RWPE2 (cell line): Measurements from ENCODE around the gene G6PD.
A peak's percentile ranks its signal among the peaks of the same experiment; 100 is the strongest.
"Not testable (repeated sequence)": the region's sequence is repeated elsewhere in the genome, so short reads cannot be mapped to it uniquely, and the experiment has no call there.

ENCODE experiments used
- ATAC-seq: fragments of 200-7000 bp; cut with Tn5 transposase; 3 replicates; pipeline ENCODE4 v1.9.1; 2021; ENCODE audit warnings: low read depth
- DNase-seq: peaks from one replicate; pipeline ENCODE4 v3.0.0-alpha.2; 2020; ENCODE audit warnings: low spot score
- H3K27ac ChIP-seq: fragments of 450-650 bp; 2 replicates; pipeline ENCODE4 v1.5.1; 2017; ENCODE audit warnings: mild to moderate bottlenecking; ENCODE audit not compliant: poor library complexity, severe bottlenecking
- H3K27me3 ChIP-seq: fragments of 250-450 bp; sonication (Bioruptor Pico); 2 replicates; pipeline ENCODE4 v1.5.1; 2021; ENCODE audit warnings: mild to moderate bottlenecking, moderate library complexity; ENCODE audit not compliant: insufficient read depth, poor library complexity, severe bottlenecking
- H3K36me3 ChIP-seq: fragments of 250-450 bp; sonication (Bioruptor Pico); 2 replicates; pipeline ENCODE4 v1.5.1; 2020; ENCODE audit warnings: low read depth, mild to moderate bottlenecking, moderate library complexity
- H3K4me1 ChIP-seq: fragments of 250-450 bp; sonication (Bioruptor Pico); 2 replicates; pipeline ENCODE4 v1.5.1; 2021; ENCODE audit warnings: mild to moderate bottlenecking, moderate library complexity; ENCODE audit not compliant: insufficient read depth, poor library complexity, severe bottlenecking
- H3K4me3 ChIP-seq: fragments of 250-450 bp; sonication (Bioruptor Pico); 2 replicates; pipeline ENCODE4 v1.5.1; 2021; ENCODE audit warnings: mild to moderate bottlenecking, moderate library complexity; ENCODE audit not compliant: severe bottlenecking
- H3K9me3 ChIP-seq: fragments of 250-450 bp; sonication (Bioruptor Pico); 2 replicates; pipeline ENCODE4 v1.5.1; 2021; ENCODE audit warnings: mild to moderate bottlenecking, moderate library complexity; ENCODE audit not compliant: severe bottlenecking
- CTCF ChIP-seq: fragments of 450-650 bp; IDR thresholded peaks from one replicate; pipeline ENCODE4 v1.5.1; 2017; ENCODE audit warnings: mild to moderate bottlenecking, moderate library complexity; ENCODE audit not compliant: poor library complexity, severe bottlenecking

The G6PD gene

GRCh38 chrX:154552112-154552806, 5.6 kb upstream of the G6PD start:
- not testable (repeated sequence) for H3K4me3 ChIP-seq, DNase-seq, ATAC-seq, H3K9me3 ChIP-seq, H3K36me3 ChIP-seq, H3K27ac ChIP-seq, H3K4me1 ChIP-seq, H3K27me3 ChIP-seq

DNA sequence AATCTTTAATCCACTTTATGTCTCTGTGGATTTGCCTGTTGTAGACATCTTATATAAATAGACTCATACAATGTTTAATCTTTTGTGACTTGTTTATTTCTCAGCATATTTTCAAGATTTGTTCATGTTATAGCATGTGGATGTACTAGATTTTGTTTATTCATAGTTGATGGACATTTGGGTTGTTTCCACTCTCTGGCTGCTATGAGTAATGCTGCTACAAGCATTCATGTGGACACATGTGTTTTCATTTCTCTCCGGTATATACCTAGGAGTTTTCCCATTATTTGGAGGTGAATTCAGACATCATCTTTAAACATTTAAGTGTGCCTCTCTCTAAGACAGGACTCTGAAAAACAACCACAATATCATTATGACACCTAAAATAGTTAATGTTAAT, 3.1 kb upstream of the G6PD start:
- no peak for TF ChIP-seq CTCF
- DNase-seq (no peak), ATAC-seq (no peak)
- Histone ChIP-seq H3K36me3 (peaks cover 17% of the 10 kb centered on the region), H3K27ac (no peak overlapping the region), H3K4me3 (no peak overlapping the region), H3K4me1 (peaks cover 8% of the 10 kb centered on the region), H3K27me3 (no peaks in the 10 kb centered on the region), H3K9me3 (no peaks in the 10 kb centered on the region)

- Histone ChIP-seq H3K27me3 (no peaks in the 10 kb centered on the region), H3K4me1 (peaks cover 8% of the 10 kb centered on the region), H3K4me3 (peak overlapping the region; percentile 87), H3K27ac (peak overlapping the region; percentile 88), H3K36me3 (peaks cover 19% of the 10 kb centered on the region), H3K9me3 (no peaks in the 10 kb centered on the region)
- DNase-seq, result no peak
- TF ChIP-seq CTCF, result no peak
- no peak for ATAC-seq
Observed at GRCh38 chrX:154548028-154548316, 1.3 kb upstream of the G6PD start.

DNA sequence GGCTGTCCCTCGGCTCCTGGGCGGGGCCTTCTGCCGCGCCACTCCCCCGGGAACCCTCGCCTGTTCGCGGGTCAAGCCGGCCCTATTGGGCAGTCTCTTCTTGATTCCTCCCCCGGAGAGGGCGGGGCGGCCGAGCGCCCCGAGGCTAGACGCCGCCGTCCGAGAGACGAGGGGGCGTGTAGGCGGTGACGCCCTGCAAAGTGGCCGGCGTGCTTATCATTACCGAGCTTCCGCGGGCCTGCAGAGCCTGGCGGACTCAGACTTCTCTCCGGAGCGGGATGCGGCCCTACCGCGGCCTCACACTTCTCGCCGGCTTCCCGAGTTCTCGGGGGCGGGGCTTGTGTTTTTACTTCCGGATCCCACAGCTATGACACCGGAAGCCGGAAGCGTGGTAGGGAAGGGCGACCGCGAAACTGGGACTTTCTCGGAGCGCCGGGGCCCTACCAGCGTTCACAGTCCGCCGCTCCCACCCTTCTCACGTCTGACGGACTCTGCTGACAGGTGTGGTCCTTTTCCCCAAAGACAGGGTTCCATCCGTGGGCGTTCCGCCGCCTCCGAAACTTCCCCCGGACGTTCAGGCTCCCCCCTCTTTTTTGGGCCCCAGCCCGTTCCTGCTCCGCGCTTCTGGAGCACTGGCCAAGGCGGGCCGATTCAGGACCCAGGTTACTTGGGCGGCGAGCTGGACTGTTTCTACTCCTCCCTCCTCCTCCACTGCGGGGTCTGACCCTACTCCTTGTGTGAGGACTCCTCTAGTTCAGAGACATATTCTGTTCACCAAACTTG, 790 bp upstream of the G6PD start, which contains the start of gene IKBKG:
TSS of gene IKBKG (plus strand) at position 376 of the 783 bp plus-strand sequence. CDS start 4,383 bp downstream, outside the sequence.
- Histone ChIP-seq H3K27me3 (no peaks in the 10 kb centered on the region), H3K4me3 (peak within 1 kb of the TSS; percentile 87), H3K9me3 (no peaks in the 10 kb centered on the region), H3K36me3 (peaks cover 21% of the 10 kb centered on the region), H3K4me1 (peaks cover 9% of the 10 kb centered on the region), H3K27ac (peak within 1 kb of the TSS; percentile 88)
- peak; percentile 85 for DNase-seq
- ATAC-seq, result peak; percentile 79
- no peak for TF ChIP-seq CTCF

DNA sequence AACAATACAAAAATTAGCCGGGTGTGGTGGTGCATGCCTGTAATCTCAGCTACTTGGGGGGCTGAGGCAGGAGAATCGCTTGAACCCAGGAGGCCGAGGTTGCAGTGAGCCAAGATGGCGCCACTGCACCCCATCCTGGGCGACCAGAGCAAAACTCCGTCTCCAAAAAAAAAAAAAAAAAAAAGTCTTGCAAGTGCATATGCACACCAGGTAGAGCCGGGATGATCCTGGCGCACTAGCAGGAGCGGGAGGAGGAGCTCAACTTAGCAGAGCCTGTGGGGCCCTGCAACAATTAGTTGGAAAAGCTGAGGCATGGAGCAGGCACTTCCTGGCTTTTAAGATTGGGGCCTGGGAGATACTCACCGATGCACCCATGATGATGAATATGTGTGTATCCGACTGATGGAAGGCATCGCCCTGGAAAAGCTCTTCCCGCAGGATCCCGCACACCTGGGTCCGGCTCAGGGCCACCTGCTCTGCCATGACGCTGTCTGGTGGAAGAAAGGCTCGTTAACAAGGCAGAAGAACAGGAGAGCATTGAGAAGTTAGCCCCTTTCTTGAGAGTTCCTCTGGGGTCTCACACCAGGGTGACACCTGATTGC, 872 bp downstream of the G6PD start:
- ATAC-seq (no peak), DNase-seq (no peak)
- Histone ChIP-seq H3K36me3 (peaks cover 19% of the 10 kb centered on the region), H3K27me3 (no peaks in the 10 kb centered on the region), H3K4me1 (peaks cover 24% of the 10 kb centered on the region), H3K9me3 (no peaks in the 10 kb centered on the region), H3K27ac (peak overlapping the region; percentile 88), H3K4me3 (peak overlapping the region; percentile 87)
- TF ChIP-seq CTCF, result no peak
